ENCODE data around the gene LOXL1. TPM values are rescaled to one million over a fixed set of nuclear protein-coding genes. Genes with fewer than 3 reads are reported as not detected.

The LOXL1 gene
- total RNA-seq, 5 donors from 2014 or later (not counting 1 experiment from before 2014, with no cell fraction given), result 1.4 to 4.8 (median 1.6) TPM

GRCh38 chr15:73991260-73991659 lies 65.0 kb downstream of the LOXL1 start:
- Histone ChIP-seq H3K4me3 (ENCODE audit: control insufficient read depth in 1 of 2, extremely low read depth in 1 of 2, low read length in 1 of 2) (peak overlapping the region; percentile 56 to 86), H3K36me3 (ENCODE audit: control insufficient read depth in 2 of 2, extremely low read depth in 1 of 2, insufficient read depth in 1 of 2, low read length in 1 of 2) (peaks cover 4 to 9% of the 10 kb centered on the region in 2 donors), H3K27ac (ENCODE audit: low read length) (no peak overlapping the region), H3K27me3 (replicated peaks in 1 of 2; ENCODE audit: control insufficient read depth in 2 of 2, extremely low read depth in 1 of 2, insufficient read depth in 2 of 2, low read length in 1 of 2) (no peaks in the 10 kb centered on the region), H3K9me3 (no peaks in the 10 kb centered on the region), H3K4me1 (ENCODE audit: control insufficient read depth in 1 of 2, extremely low read depth in 1 of 2, insufficient read depth in 2 of 2, low read length in 2 of 2) (peaks cover 23 to 44% of the 10 kb centered on the region in 2 experiments)
- H3K27ac Mint-ChIP-seq, result peak overlapping the region; percentile 6 to 15
- H3K27me3 Mint-ChIP-seq, result no peaks in the 10 kb centered on the region
- 94% methylated on average over 5 of the region's 5 CpGs for whole genome bisulfite sequencing (ENCODE audit: insufficient coverage)
- CTCF ChIA-PET, result interaction anchor here in 1 of 2 donors (0.5 kb wide), 1 partner anchor 63 kb away, joined by 4 read pairs; no protein-coding TSS in a partner anchor
- H3K4me3 Mint-ChIP-seq, result peak overlapping the region; percentile 77 to 99 (median 82)
- no peak for ATAC-seq (replicated peaks in 1 of 4)
- no peaks in the 10 kb centered on the region for H3K9me3 Mint-ChIP-seq
- peaks cover 13% of the 10 kb centered on the region for H3K36me3 Mint-ChIP-seq
- H3K4me1 Mint-ChIP-seq, result peaks cover 42 to 50% (median 42%) of the 10 kb centered on the region in 3 donors
- no peak for DNase-seq
- POLR2A ChIA-PET, result no interaction called here

- Mint-ChIP-seq H3K36me3 (peaks cover 6% of the 10 kb centered on the region), H3K4me1 (peaks cover 48 to 57% (median 49%) of the 10 kb centered on the region in 3 donors), H3K27ac (peak within 1 kb of the TSS; percentile 78 to 84), H3K27me3 (no peaks in the 10 kb centered on the region), H3K4me3 (peak within 1 kb of the TSS; percentile 77 to 99 (median 82)), H3K9me3 (no peaks in the 10 kb centered on the region)
- 1% methylated on average over 60 of the region's 72 CpGs for WGBS (ENCODE audit: insufficient coverage)
- peak; percentile 86 to 89 (median 87) for ATAC-seq (replicated peaks in 1 of 4)
- ChIA-PET CTCF (interaction anchor here in 1 of 2 donors (1.0 kb wide), 1 partner anchor 19 kb away, joined by 4 read pairs; no protein-coding TSS in a partner anchor), POLR2A (no interaction called here)
- H3K36me3 ChIP-seq (ENCODE audit: control insufficient read depth in 2 of 2, extremely low read depth in 1 of 2, insufficient read depth in 1 of 2, low read length in 1 of 2), result peaks cover 4 to 9% of the 10 kb centered on the region in 2 donors
- peak within 1 kb of the TSS; percentile 56 to 86 for H3K4me3 ChIP-seq (ENCODE audit: control insufficient read depth in 1 of 2, extremely low read depth in 1 of 2, low read length in 1 of 2)
- peaks cover 29 to 45% of the 10 kb centered on the region in 2 experiments for H3K4me1 ChIP-seq (ENCODE audit: control insufficient read depth in 1 of 2, extremely low read depth in 1 of 2, insufficient read depth in 2 of 2, low read length in 2 of 2)
- H3K27me3 ChIP-seq (replicated peaks in 1 of 2; ENCODE audit: control insufficient read depth in 2 of 2, extremely low read depth in 1 of 2, insufficient read depth in 2 of 2, low read length in 1 of 2), result no peaks in the 10 kb centered on the region
- H3K27ac ChIP-seq (ENCODE audit: low read length), result no peak within 1 kb of the TSS
- peak; percentile 84 to 96 (median 90) for DNase-seq
- no peaks in the 10 kb centered on the region for H3K9me3 ChIP-seq
Measured at GRCh38 chr15:73991726-73992593, 65.7 kb downstream of the LOXL1 start, which contains the start of gene STOML1. Gene STOML1 (minus strand): TSS chr15:73992295. CDS start chr15:73992223, 72 bp downstream.

GRCh38 chr15:73992594-73992898 lies 66.3 kb downstream of the LOXL1 start:
- Mint-ChIP-seq H3K27ac (peak overlapping the region; percentile 78 to 84), H3K27me3 (no peaks in the 10 kb centered on the region), H3K36me3 (no peaks in the 10 kb centered on the region), H3K4me3 (peak overlapping the region; percentile 65 to 99 (median 69)), H3K9me3 (no peaks in the 10 kb centered on the region), H3K4me1 (peaks cover 54 to 63% (median 54%) of the 10 kb centered on the region in 3 donors)
- Histone ChIP-seq H3K4me1 (ENCODE audit: control insufficient read depth in 1 of 2, extremely low read depth in 1 of 2, insufficient read depth in 2 of 2, low read length in 2 of 2) (peaks cover 35 to 45% of the 10 kb centered on the region in 2 experiments), H3K4me3 (ENCODE audit: control insufficient read depth in 1 of 2, extremely low read depth in 1 of 2, low read length in 1 of 2) (peak overlapping the region; percentile 27 to 86), H3K9me3 (no peaks in the 10 kb centered on the region), H3K27me3 (replicated peaks in 1 of 2; ENCODE audit: control insufficient read depth in 2 of 2, extremely low read depth in 1 of 2, insufficient read depth in 2 of 2, low read length in 1 of 2) (no peaks in the 10 kb centered on the region), H3K36me3 (ENCODE audit: control insufficient read depth in 2 of 2, extremely low read depth in 1 of 2, insufficient read depth in 1 of 2, low read length in 1 of 2) (peaks cover 4 to 9% of the 10 kb centered on the region in 2 donors), H3K27ac (ENCODE audit: low read length) (no peak overlapping the region)
- ChIA-PET CTCF (interaction anchor here in 1 of 2 donors (1.0 kb wide), 1 partner anchor 20 kb away, joined by 4 read pairs; no protein-coding TSS in a partner anchor), POLR2A (interaction anchor here in 1 of 2 donors (0.7 kb wide), 1 partner anchor 18 kb away, joined by 4 read pairs; no protein-coding TSS in a partner anchor)
- WGBS (ENCODE audit: insufficient coverage), result 70% methylated on average over 5 of the region's 5 CpGs
- DNase-seq (peak in 1 of 35 experiments; percentile 22), ATAC-seq (replicated peaks in 1 of 4) (no peak)

GRCh38 chr15:73993211-73993994 lies 67.1 kb downstream of the LOXL1 start:
- H3K27me3 Mint-ChIP-seq, result no peaks in the 10 kb centered on the region
- H3K36me3 ChIP-seq (ENCODE audit: control insufficient read depth in 2 of 2, extremely low read depth in 1 of 2, insufficient read depth in 1 of 2, low read length in 1 of 2), result peaks cover 4 to 6% of the 10 kb centered on the region in 2 donors
- H3K4me1 Mint-ChIP-seq, result peaks cover 61 to 69% (median 63%) of the 10 kb centered on the region in 3 donors
- H3K4me3 ChIP-seq (ENCODE audit: control insufficient read depth in 1 of 2, extremely low read depth in 1 of 2, low read length in 1 of 2), result peak overlapping the region; percentile 83 to 88
- DNase-seq, result no peak
- no peaks in the 10 kb centered on the region for H3K27me3 ChIP-seq (replicated peaks in 1 of 2; ENCODE audit: control insufficient read depth in 2 of 2, extremely low read depth in 1 of 2, insufficient read depth in 2 of 2, low read length in 1 of 2)
- peaks cover 4% of the 10 kb centered on the region for H3K36me3 Mint-ChIP-seq
- ChIA-PET CTCF (interaction anchor here in 1 of 2 donors (0.6 to 2.2 kb wide), 8 partner anchors 9 to 1480 kb away, joined by 3 to 19 read pairs (median 4); no protein-coding TSS in a partner anchor), POLR2A (interaction anchor here (0.7 to 1.4 kb wide), 2 partner anchors 14 to 19 kb away, joined by 4 read pairs; no protein-coding TSS in a partner anchor)
- H3K27ac Mint-ChIP-seq, result peak overlapping the region; percentile 93 to 98
- H3K4me3 Mint-ChIP-seq, result peak overlapping the region; percentile 91 to 99 (median 94)
- H3K9me3 ChIP-seq, result no peaks in the 10 kb centered on the region
- WGBS (ENCODE audit: insufficient coverage), result 96% methylated on average over 8 of the region's 10 CpGs
- no peak for ATAC-seq (replicated peaks in 1 of 4)
- H3K27ac ChIP-seq (ENCODE audit: low read length), result peak overlapping the region; percentile 88
- no peaks in the 10 kb centered on the region for H3K9me3 Mint-ChIP-seq
- H3K4me1 ChIP-seq (ENCODE audit: control insufficient read depth in 1 of 2, extremely low read depth in 1 of 2, insufficient read depth in 2 of 2, low read length in 2 of 2), result peaks cover 35 to 54% of the 10 kb centered on the region in 2 experiments

GRCh38 chr15:73994413-73994883 lies 68.2 kb downstream of the LOXL1 start, which contains the start of gene PML:
Gene PML (plus strand): TSS chr15:73994716. CDS start chr15:73994813, 97 bp downstream.
- H3K4me1 ChIP-seq (ENCODE audit: control insufficient read depth in 1 of 2, extremely low read depth in 1 of 2, insufficient read depth in 2 of 2, low read length in 2 of 2), result peaks cover 37 to 58% of the 10 kb centered on the region in 2 experiments
- H3K27me3 ChIP-seq (replicated peaks in 1 of 2; ENCODE audit: control insufficient read depth in 2 of 2, extremely low read depth in 1 of 2, insufficient read depth in 2 of 2, low read length in 1 of 2), result no peaks in the 10 kb centered on the region
- ChIA-PET POLR2A (interaction anchor here (0.6 to 1.4 kb wide), 4 partner anchors 13 to 54 kb away, joined by 3 to 8 read pairs (median 4); no protein-coding TSS in a partner anchor), CTCF (interaction anchor here (0.6 to 2.2 kb wide), 12 partner anchors 8 to 1479 kb away, joined by 3 to 19 read pairs (median 4); no protein-coding TSS in a partner anchor)
- peak; percentile 74 to 81 (median 77) for ATAC-seq (replicated peaks in 1 of 4)
- H3K9me3 Mint-ChIP-seq, result no peaks in the 10 kb centered on the region
- H3K9me3 ChIP-seq, result no peaks in the 10 kb centered on the region
- peak within 1 kb of the TSS; percentile 93 to 98 for H3K27ac Mint-ChIP-seq
- peaks cover 0 to 16% of the 10 kb centered on the region in 2 donors for H3K36me3 ChIP-seq (ENCODE audit: control insufficient read depth in 2 of 2, extremely low read depth in 1 of 2, insufficient read depth in 1 of 2, low read length in 1 of 2)
- H3K27ac ChIP-seq (ENCODE audit: low read length), result peak within 1 kb of the TSS; percentile 88
- peak within 1 kb of the TSS; percentile 91 to 99 (median 94) for H3K4me3 Mint-ChIP-seq
- peak; percentile 74 to 94 (median 89) for DNase-seq
- H3K4me3 ChIP-seq (ENCODE audit: control insufficient read depth in 1 of 2, extremely low read depth in 1 of 2, low read length in 1 of 2), result peak within 1 kb of the TSS; percentile 83 to 88
- WGBS (ENCODE audit: insufficient coverage), result 0% methylated on average over 19 of the region's 27 CpGs
- peaks cover 72 to 79% (median 73%) of the 10 kb centered on the region in 3 donors for H3K4me1 Mint-ChIP-seq
- H3K36me3 Mint-ChIP-seq, result peaks cover 14% of the 10 kb centered on the region
- no peaks in the 10 kb centered on the region for H3K27me3 Mint-ChIP-seq
